HG03064 (cell line): ENCODE results near the gene SYT8.

Experiments used
- ATAC-seq: cut with Tn5 transposase; IDR thresholded peaks from one replicate; pipeline ENCODE4 v1.9.1; 2021; ENCODE audit warnings: low read depth; ENCODE audit not compliant: unreplicated experiment

The SYT8 gene

DNA sequence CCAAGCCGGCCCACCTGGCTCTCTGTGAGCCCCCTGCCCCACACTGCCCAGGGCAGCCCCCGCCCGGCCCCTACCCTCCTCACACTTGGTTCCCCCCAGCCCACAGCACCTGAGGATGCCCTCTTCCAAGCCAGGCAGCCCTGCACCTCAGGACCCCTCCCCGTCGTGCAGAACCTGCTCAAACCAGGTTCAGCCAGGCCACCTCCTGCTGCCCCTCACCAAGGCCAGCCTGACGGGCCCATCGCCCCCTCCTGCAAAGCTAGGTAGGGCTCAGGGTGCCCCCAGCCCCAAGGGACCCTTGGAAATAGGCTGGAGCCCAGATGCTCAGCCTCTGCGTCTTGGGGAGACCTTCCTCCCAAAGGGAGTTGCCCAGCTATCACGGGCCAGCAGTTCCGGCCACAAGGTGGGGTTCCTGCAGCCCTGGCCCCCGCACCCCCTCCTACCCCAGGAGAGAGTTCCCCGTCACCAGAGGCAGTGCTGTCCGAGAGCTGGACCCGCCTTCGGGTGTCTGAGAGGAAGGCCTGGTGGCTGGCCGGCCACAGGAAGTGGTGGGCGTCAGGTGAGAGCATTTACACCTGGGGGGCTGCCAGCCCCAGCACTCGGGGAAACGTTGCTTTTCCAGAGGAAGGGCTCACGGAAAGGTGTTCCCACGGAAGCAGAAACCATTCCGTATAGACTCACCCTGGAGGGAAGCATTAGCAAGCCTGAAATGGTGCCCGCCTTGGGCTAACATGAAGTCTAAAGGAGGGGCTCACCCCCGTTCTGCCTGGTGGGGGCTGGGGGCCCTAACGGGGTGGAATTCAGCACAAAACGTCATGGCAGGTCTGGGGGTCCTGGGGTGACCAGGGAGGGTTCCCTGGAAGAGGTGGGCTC, 3.2 kb upstream of the SYT8 start:
- ATAC-seq: no peak

- no peak for ATAC-seq
Observed at GRCh38 chr11:1832211-1832919, 2.4 kb upstream of the SYT8 start.

- ATAC-seq: no peak
Observed at GRCh38 chr11:1832920-1833295, 1.9 kb upstream of the SYT8 start.

- no peak for ATAC-seq
Observed at GRCh38 chr11:1834062-1834610, 654 bp upstream of the SYT8 start.

DNA sequence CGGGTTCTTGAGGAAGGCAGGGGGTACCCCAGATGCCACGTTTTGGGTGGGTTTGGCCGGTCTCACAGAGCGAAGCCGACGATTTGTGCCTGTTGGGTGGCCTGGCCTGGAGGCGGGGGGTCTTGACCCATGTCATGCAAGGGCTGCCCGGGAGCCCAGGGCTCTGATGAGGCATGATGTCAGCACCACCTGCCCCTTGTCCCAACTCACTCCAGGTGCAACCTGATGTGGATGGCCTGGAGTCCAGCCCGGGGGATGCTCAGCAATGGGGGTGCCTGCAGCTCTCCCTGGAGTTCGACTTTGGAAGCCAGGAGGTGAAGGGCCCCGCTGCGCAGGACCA, 851 bp downstream of the SYT8 start:
- no peak for ATAC-seq

- no peak for ATAC-seq
Observed at GRCh38 chr11:1836011-1836945, 1.5 kb downstream of the SYT8 start.

- ATAC-seq: peak; percentile 62
Observed at GRCh38 chr11:1837171-1838076, 2.6 kb downstream of the SYT8 start.

- ATAC-seq: peak; percentile 16
Observed at GRCh38 chr11:1838077-1838425, 3.3 kb downstream of the SYT8 start.

DNA sequence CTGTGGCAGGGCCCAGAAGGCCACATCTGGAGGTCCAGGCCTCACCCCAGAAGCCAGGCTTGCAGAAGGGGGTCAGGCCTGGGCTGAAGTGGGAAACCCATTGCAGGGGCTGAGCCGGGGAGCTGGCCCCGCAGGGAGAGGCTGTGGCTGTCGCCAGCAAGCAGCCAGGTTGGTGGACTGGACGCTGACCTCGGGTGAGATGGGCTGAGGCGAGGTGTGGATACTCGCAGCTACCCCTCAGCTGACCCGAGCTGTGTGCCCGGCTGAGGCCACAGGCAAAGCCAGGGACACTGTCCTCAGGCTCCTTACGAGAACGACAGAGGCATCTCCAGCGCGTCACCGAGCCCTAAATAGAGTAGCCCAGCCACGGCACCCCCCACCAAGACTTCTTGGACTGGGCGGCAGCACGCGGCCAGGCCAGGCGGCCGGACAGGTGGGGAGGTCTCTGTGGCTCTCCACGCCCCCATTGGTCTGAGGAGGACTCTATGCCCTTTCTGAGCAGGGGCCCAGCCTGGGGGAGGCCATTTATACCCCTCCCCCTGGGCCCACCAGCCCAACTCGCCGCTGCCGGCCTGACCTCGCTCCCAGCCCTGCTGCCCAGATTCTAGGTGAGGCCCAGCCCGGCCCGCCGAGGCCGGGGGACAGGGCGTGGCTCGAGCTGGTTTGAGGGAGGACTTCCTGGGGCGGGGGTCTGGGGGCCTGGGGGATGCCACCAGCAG, 3.8 kb downstream of the SYT8 start, which contains the start of gene TNNI2:
Gene TNNI2, plus strand, starts transcription at position 556 of the 719 bp plus-strand sequence. CDS start 716 bp downstream, outside the sequence.
- ATAC-seq: no peak

DNA sequence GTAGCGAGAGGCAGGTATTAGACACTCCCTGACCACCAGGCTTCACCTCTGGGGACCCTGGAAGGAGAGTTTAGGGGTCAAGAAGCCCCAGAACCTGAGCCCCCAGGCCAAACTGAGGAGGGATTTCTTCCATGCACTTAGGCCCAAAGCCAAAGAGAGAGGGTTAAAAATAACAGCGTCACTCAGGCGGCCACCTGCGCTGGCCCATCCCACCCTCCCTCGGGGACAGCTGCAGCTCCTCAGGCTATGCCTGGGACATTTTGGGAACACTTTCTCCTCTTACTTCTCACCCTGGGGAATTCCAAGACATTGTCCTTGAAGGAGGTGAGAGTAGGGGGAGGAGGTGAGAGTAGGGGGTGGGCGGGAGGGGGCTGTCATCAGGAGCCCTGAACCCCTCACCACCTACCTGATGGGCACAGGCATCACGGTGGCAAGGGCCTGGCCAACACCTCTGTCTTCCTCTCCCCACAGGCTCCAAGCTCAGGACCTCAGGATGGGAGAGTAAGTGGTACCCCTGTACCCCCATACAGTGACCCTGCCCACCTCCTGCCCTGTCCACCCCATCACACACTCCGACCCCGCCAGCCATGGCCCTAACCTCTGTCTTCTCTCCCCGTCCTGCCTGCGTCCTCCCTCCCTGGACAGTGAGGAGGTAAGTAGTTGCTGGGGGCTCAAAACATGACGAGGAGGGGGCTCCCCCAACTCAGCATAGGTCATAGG, 4.6 kb downstream of the SYT8 start:
- no peak for ATAC-seq

- no peak for ATAC-seq
Observed at GRCh38 chr11:1839924-1840779, 5.4 kb downstream of the SYT8 start.

GRCh38 chr11:1840780-1841480, 6.1 kb downstream of the SYT8 start:
- no peak for ATAC-seq

- no peak for ATAC-seq
Observed at GRCh38 chr11:1841511-1842148, 6.8 kb downstream of the SYT8 start.

DNA sequence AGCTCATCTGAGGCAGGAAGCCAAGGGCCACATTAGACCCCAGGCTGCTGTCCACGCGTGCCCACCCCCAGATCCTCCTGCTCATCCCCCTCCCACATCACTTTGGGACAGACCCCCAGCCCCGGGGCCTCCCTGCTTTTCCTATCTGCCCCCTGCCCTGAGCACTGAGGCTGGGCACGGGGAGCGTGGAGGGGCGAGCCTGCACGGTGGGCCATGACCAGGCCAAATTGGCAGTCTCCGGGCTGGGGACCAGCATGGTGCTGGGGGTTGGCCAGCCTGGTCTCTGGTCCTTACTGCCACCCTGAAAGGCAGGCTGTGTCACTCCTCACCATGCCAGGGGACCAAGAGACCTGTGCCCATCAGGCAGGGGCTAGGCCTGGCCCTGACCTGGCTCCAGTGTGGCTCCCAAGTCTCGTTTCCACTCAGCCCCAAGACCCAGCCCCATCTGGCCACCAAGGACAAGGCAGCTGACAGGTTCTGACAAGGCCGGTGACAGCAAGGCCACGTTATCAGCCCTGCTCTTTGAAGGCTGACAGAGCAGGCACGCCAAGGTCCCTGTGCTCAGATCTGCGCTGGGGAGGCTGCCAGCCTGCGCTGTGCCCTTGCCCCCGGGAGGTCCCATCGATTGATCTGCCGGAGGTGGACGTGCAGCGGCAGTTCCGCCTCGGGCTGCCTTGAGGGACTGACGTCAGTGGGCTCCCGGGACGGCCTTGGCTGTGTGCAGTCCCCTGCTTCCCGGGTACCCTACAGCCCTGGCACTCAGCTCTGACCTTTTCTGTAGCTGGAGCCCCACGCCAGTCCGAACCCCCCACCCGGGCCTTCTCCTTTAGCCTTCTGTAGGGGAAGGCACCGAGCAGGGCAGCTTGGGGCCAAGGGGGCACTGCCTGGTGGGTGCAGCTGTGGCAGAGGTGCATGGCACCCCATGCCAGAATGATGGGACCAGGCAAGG, 7.6 kb downstream of the SYT8 start:
- ATAC-seq: no peak

DNA sequence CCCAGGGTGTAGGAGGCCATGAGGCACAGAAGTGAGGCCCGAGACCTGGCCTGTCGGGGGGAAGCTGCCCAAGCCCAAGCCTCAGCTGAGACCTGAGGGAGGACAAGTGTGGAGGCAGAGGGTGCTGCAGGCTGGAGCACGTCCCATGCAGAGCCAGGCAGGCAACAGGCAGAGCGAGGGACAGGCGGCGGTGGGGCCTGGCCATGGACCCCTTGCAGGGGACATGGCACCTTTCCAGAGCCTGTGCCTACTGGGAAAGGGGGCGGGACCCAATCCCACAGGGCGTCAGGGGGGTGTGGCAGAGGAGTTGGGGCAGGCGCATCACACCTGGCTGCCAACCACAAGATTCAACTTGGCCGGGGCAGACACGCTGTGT, 8.3 kb downstream of the SYT8 start:
- ATAC-seq: no peak
